K562 (cell line): Measurements from ENCODE around the gene IL11. TPM values are rescaled to one million over a fixed set of nuclear protein-coding genes. Genes with fewer than 3 reads are reported as not detected.

ENCODE experiments used
- ATAC-seq: fragments of 200-7000 bp; cut with Tn5 transposase; 3 replicates; pipeline ENCODE4 v1.9.1; 2020; ENCODE audit warnings: moderate library complexity
- BruUV-seq: library from RNA; stranded (reverse); fragments of 400-500 nt; replicated peaks from 2 replicates; lab custom pipeline; 2021; lab: Mats Ljungman, UMichigan
- CTCF ChIA-PET: fragments of 300-600 bp; formaldehyde crosslinking; extraction: SDS; loops from one replicate; lab custom pipeline; 2021; ENCODE audit warnings: low intra/inter-chr PET ratio; lab: Yijun Ruan, JAX
- POLR2A ChIA-PET: fragments of 300-600, 350-650 bp; sonication (Branson Sonifier 250); formaldehyde crosslinking; extraction: SDS; loops from one replicate; lab custom pipeline; 2021; ENCODE audit warnings: antibody characterized with exemption, inconsistent platforms; lab: Yijun Ruan, JAX
- DNase-seq, 4 experiments: peaks; one replicate each; pipeline versions ENCODE4 v3.0.0 to v3.0.0-alpha.2; 2011 to 2018; ENCODE audit warnings: low spot score in 3 of 4, mixed read lengths in 3 of 4; ENCODE audit errors: extremely low read depth in 1 of 4
- FAIRE-seq: peaks from 2 replicates; lab custom pipeline; 2011; peaks lifted over from hg19 to GRCh38; lab: Jason Lieb, UNC
- H2AFZ ChIP-seq: 2 replicates; pipeline ENCODE4 v1.6.0; 2011; ENCODE audit warnings: low read depth, low read length, control low read depth, inconsistent platforms
- H3K27ac ChIP-seq: fragments of 200-600 bp; 3 replicates; pipeline ENCODE4 v1.8.0; 2011; ENCODE audit warnings: low read depth, mild to moderate bottlenecking, control low read depth, inconsistent platforms, low read length, moderate library complexity, mixed read lengths; ENCODE audit errors: extremely low read depth
- H3K27me3 ChIP-seq, 2 experiments: fragments of 300-600 bp in 1 of 2; 2 replicates in 1 of 2; 3 replicates in 1 of 2; pipeline versions ENCODE4 v1.6.0 to v1.8.0; 2011; ENCODE audit warnings: inconsistent platforms in 2 of 2, low read length in 2 of 2, mild to moderate bottlenecking in 1 of 2, mixed read lengths in 1 of 2, moderate library complexity in 1 of 2; ENCODE audit not compliant: control insufficient read depth in 2 of 2, insufficient read depth in 2 of 2
- H3K36me3 ChIP-seq: fragments of 300-600 bp; 3 replicates; pipeline ENCODE4 v1.8.0; 2011; ENCODE audit warnings: mild to moderate bottlenecking, low read length, inconsistent platforms; ENCODE audit not compliant: control insufficient read depth, insufficient read depth
- H3K4me1 ChIP-seq, 2 experiments: fragments of 200-600 bp in 1 of 2; replicated peaks in 1 of 2; 2 replicates in 1 of 2; 3 replicates in 1 of 2; pipeline versions ENCODE4 v1.5.1 to v1.8.0; 2011; ENCODE audit warnings: inconsistent platforms in 2 of 2, low read length in 2 of 2, mild to moderate bottlenecking in 1 of 2, mixed read lengths in 1 of 2, moderate library complexity in 1 of 2; ENCODE audit not compliant: control insufficient read depth in 2 of 2, insufficient read depth in 2 of 2
- H3K4me2 ChIP-seq: 2 replicates; pipeline ENCODE4 v1.6.1; 2011; ENCODE audit warnings: low read length, control low read depth, inconsistent platforms, mixed read lengths; ENCODE audit not compliant: insufficient read depth
- H3K4me3 ChIP-seq: fragments of 200-600 bp; sonication (generic), shearing (Covaris generic); 2 replicates; pipeline ENCODE4 v1.5.1; 2016; ENCODE audit warnings: control low read depth, inconsistent platforms
- H3K79me2 ChIP-seq: fragments of 200-600 bp; 3 replicates; pipeline ENCODE4 v1.8.0; 2011; ENCODE audit warnings: low read length, inconsistent platforms; ENCODE audit not compliant: control insufficient read depth, insufficient read depth
- H3K9ac ChIP-seq, 2 experiments: 2 replicates each; pipeline versions ENCODE4 v1.6.0 to v1.6.1; 2011; ENCODE audit warnings: low read depth in 2 of 2, low read length in 2 of 2, control low read depth in 1 of 2, inconsistent platforms in 1 of 2, mild to moderate bottlenecking in 1 of 2, mixed read lengths in 1 of 2; ENCODE audit not compliant: insufficient read depth in 1 of 2
- H3K9me1 ChIP-seq: one replicate; pipeline ENCODE4 v1.6.0; 2011; ENCODE audit warnings: inconsistent platforms, mild to moderate bottlenecking, low read length, moderate library complexity; ENCODE audit not compliant: control insufficient read depth, insufficient read depth
- H3K9me3 ChIP-seq: replicated peaks from 2 replicates; pipeline ENCODE4 v1.5.1; 2011; ENCODE audit warnings: low read depth, low read length, inconsistent platforms; ENCODE audit not compliant: control insufficient read depth, insufficient read depth
- H4K20me1 ChIP-seq: replicated peaks from 2 replicates; pipeline ENCODE4 v1.6.1; 2011; ENCODE audit warnings: low read length, inconsistent platforms, mixed read lengths; ENCODE audit not compliant: control insufficient read depth, insufficient read depth
- ARHGAP35 ChIP-seq: fragments of 450-650 bp; IDR thresholded peaks from 2 replicates; pipeline ENCODE4 v1.6.1; 2018; ENCODE audit not compliant: partially characterized antibody
- HES1 ChIP-seq: fragments of 450-650 bp; IDR thresholded peaks from 2 replicates; pipeline ENCODE4 v1.6.1; 2016; ENCODE audit warnings: low read depth, mild to moderate bottlenecking, moderate library complexity
- NR2C1 ChIP-seq, 2 experiments: fragments of 450-650 bp; IDR thresholded peaks; 2 replicates each; pipeline ENCODE4 v1.6.1; 2017; ENCODE audit warnings: mild to moderate bottlenecking in 2 of 2, antibody characterized with exemption in 1 of 2, inconsistent platforms in 1 of 2, missing compliant biosample characterization in 1 of 2, missing genetic modification characterization in 1 of 2
- SETDB1 ChIP-seq: IDR thresholded peaks from one replicate; pipeline ENCODE4 v1.6.1; 2012; ENCODE audit warnings: low read length, control low read depth, inconsistent platforms
- TEAD4 ChIP-seq, 2 experiments: sonication (generic) in 1 of 2; formaldehyde crosslinking in 1 of 2; IDR thresholded peaks; 2 replicates each; pipeline versions ENCODE4 v1.6.1 to v1.8.0; 2012 to 2022; ENCODE audit warnings: borderline replicate concordance in 1 of 2, inconsistent platforms in 1 of 2, low read length in 1 of 2, mild to moderate bottlenecking in 1 of 2, missing genetic modification reagents in 1 of 2
- ZFP36 ChIP-seq: fragments of 150-350 bp; IDR thresholded peaks from 2 replicates; pipeline ENCODE4 v1.6.1; 2018; ENCODE audit warnings: low read length, low read depth; ENCODE audit not compliant: partially characterized antibody
- WGBS: fragments of 100-300 bp; shearing (Covaris generic); methylation state at CpG from one replicate; pipeline ENCODE4 v1.1.6; 2016; ENCODE audit warnings: low coverage, mixed read lengths; ENCODE audit not compliant: insufficient coverage; ENCODE audit errors: missing lambda C conversion rate; 5-methylcytosine and 5-hydroxymethylcytosine counted together
- in situ Hi-C: fragments of 300-500 bp; cut with MboI; formaldehyde crosslinking; loops from 4 replicates; pipeline ENCODE4 v1.15.0; 2018; ENCODE audit warnings: inconsistent platforms, mixed read lengths
- intact Hi-C: fragments of 100-400 bp; cut with micrococcal nuclease; formaldehyde crosslinking; loops from 2 replicates; pipeline ENCODE4 v1.14.2; 2022
- polyA plus RNA-seq, 8 experiments: library from polyadenylated mRNA; depleted of rRNA in 4 of 8; stranded (reverse) in 5 of 8; unstranded in 3 of 8; fragments of >200 nt; fragmentation: Nextera tagmentation in 2 of 8; fragmentation: Illumina TruSeq in 1 of 8; extraction: Ambion mirVana in 2 of 8; extraction: Trizol in 1 of 8; gene quantifications; 2 replicates each; pipeline versions ENCODE4 v1.2.1 to v1.2.3, GENCODE V29; 2011 to 2014; ENCODE audit warnings: inconsistent platforms in 1 of 8, missing spikeins in 1 of 8
- total RNA-seq, 7 experiments: library from RNA; depleted of rRNA in 6 of 7; stranded (reverse); fragments of >200 nt in 6 of 7; fragmentation: Illumina TruSeq in 2 of 7; extraction: Trizol in 2 of 7; gene quantifications; 2 replicates each; pipeline versions ENCODE4 v1.2.1 to v1.2.3, GENCODE V29; 2011 to 2021; ENCODE audit warnings: low replicate concordance in 1 of 7

The IL11 gene
- total and polyA plus RNA-seq, 9 of the 15 experiments (the other 6 are each of a cell fraction or from before 2014, with no cell fraction given): 0.04 to 0.42 (median 0.06) TPM; not detected in 6

DNA sequence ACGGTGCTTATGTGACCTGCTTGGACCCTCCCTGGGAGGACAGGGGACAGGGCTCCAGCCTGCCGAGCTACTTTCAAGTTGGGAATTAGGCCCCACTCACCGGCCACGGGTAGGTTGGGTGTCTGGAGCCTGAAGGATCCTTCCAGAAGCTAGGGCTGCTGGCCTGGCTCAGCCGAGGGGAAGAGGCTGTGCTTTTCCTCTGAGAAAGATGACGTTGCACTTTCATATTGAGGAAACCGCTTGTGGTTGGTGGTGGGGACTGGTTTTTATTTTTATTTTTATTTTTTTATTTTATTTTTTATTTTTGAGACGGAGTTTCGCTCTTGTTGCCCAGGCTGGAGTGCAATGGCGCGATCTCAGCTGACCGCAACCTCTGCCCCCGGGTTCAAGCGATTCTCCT lies 45.1 kb downstream of the IL11 start, which contains the start of gene TMEM150B (continued):
- TF ChIP-seq ZFP36 (no peak), TEAD4 (IDR thresholded peaks at IDR 0.05; ENCODE audit: low read length) (no peak), TEAD4 (CRISPR knock-in tag; IDR thresholded peaks at IDR 0.05; ENCODE audit: borderline replicate concordance) (no peak), SETDB1 (no peak), ARHGAP35 (no peak)

DNA sequence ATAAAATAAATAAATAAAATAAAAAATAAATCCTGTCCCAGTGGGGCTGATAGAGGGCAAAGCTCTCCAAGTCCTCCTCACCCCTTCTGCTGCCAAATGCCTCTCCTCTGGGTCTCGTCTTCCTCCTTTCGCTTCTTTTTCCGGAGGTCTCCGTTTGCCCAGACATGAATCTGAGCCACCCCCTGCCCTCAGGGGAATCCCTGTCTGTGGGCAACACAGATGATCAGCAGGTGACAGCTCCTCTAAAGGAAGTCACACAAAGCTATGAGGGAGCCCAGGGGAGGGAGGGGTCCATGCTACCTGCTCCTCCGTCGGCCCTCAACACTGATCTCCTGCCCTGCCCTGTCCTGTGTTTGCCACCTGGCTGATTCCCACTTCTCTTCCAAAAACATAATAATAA lies 45.6 kb downstream of the IL11 start:
- Histone ChIP-seq H3K79me2 (no peaks in the 10 kb centered on the region), H3K4me3 (no peak overlapping the region), H2AFZ (peak overlapping the region; percentile 100), H4K20me1 (no peaks in the 10 kb centered on the region), H3K36me3 (no peaks in the 10 kb centered on the region), H3K9ac (peak overlapping the region; percentile 65 to 88; a peak in 2 of 4 replicates), H3K4me1 (peaks cover 11 to 46% of the 10 kb centered on the region in 2 experiments; a peak in 4 of 5 replicates), H3K27me3 (no peaks in the 10 kb centered on the region), H3K9me3 (no peaks in the 10 kb centered on the region), H3K27ac (peak overlapping the region; percentile 81), H3K4me2 (peak overlapping the region; percentile 61)
- FAIRE-seq: no peak
- no peak for ATAC-seq
- no peak for DNase-seq
- 95% methylated on average over 4 of the region's 6 CpGs for WGBS
- ChIA-PET POLR2A (interaction anchor here (0.8 to 1.1 kb wide), 4 partner anchors 10 to 134 kb away, joined by 3 to 4 read pairs (median 4); no protein-coding TSS in a partner anchor), CTCF (no interaction called here)
- in situ Hi-C loops (no loop called here), intact Hi-C loops (no loop called here)
- BruUV-seq: TSS peak; percentile 67
- no peak for TF ChIP-seq HES1
- TF ChIP-seq NR2C1 (IDR thresholded peaks at IDR 0.05): no peak
- no peak for TF ChIP-seq NR2C1 (tag; IDR thresholded peaks at IDR 0.05)
- TF ChIP-seq, all 486 proteins: peak for 0
- H3K9me1 ChIP-seq: no peaks in the 10 kb centered on the region
